Measurements from ENCODE around the gene OPRM1.

OPRM1 gene

DNA sequence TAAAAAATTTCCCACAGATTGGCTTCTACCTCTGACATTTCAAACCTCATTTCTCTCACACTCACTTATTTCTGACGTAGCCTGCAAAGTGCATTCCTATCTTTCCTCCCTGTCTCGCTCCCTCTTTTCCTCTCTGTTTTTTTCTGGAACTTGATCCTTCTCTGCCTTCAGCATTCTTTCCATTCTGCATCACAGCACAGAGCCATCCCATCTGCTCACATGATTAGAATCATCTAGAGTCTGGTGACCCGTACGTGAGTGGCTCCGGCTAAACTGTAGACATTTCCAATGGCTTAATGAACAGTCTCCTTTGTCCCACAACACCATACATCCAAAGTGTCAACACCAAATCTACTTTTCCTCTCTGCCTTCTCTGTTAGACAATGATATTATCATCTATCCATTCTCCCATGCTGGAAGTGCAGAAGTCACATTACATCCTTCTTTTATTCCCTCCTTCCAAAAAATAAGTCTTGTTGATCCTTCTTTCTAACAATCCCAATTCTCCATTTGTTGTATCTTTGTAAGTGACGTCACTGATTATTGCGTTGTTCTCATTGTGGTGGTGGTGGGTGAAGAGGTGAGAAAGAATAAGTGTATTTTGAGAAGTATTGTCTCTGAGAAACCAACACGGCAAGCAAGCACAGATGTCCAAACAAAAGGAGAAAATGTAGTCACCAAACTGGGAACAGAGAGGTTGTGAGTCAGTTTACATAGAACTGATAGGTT is 41.6 kb downstream of the OPRM1 start:
- H3K4me3 ChIP-seq (ENCODE audit: low read depth, low read length): no peak overlapping the region

DNA sequence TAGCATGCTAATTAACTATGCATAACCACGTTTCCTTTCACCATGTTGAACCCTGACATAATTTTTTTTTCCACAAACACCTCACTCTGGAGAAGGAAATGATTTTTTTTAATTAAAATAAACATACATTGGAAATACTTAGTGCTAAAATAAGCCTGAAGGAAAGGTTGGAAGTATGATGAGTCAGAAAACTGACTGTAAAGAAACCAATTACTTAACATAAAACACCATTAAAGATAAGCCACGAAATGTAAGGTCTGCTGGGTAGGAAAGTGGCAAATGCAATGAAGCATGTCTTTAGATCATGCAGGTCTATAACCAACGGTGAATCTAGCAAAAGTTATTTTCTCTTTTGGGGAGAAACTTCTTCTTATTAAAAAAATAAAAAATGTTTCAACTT is 47.5 kb downstream of the OPRM1 start:
- no peak overlapping the region for H3K4me3 ChIP-seq (ENCODE audit: low read depth, low read length)

DNA sequence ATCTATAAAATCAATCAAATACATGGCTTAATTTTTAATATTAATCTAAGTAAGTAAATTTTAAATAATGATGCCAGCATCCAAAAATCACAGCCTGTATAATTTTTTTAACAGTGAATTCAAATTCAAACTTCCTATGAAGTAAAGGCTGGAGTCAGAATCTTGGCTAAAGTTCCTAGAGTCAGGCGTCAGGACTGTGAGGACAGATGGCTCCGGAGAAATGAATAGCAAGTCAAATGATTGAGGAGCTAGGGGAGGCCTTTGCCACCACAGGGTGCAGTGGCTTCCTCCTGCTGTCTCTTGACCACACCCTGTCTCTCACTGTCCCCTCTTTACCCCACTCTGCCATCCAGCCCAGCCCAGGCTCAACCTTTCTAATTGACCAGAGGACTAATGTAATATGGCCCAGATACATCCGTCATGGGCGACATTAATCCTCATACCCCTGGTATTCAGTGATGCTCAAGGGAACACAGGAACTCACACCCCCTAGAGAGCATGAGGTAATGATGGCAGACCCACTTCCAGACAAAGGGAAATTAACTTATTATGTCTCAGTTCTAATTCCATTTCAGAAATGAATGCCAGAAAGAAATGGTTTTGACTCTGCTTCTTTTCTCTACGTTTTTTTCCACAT is 53.4 kb downstream of the OPRM1 start:
- no peak overlapping the region for H3K4me3 ChIP-seq (ENCODE audit: low read depth, low read length)

DNA sequence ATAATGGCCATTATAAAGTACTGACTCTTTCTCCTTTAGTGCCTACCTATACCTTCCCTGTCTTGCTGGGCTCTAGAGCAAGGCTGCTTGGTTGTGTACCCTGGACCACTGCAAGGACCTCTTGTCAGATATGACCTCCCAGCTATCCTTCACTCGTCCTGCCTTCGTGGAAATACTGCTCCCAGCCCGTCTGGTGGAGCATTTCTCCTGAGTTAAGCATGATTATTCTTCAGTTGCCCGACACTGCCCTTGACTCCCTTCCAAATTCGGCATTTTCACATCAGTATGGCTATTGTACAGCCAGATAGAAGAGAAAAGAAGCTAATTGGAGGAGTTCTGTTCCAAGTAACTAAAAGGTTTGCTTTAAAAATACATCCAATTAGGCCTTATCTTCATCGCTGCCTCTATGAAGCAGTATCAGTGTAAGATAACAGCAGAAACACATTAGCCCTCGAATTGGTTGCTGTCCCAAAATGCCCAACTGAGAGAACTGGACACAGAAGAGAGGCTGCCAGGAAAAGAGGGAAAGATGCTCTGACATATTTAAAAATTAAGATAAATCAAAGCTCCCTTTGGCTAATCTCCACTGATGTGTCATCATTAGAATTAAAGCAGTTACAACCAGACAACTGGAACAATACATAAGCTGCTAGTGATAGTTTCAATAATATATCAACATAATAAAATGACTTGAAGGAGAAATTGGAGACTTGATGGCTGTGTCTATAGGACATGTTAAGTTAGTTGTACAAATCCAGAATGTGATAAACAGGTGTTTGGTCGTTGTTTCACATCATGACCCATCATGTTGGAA is 54.4 kb downstream of the OPRM1 start:
- H3K4me3 ChIP-seq (ENCODE audit: low read depth, low read length): no peak overlapping the region

DNA sequence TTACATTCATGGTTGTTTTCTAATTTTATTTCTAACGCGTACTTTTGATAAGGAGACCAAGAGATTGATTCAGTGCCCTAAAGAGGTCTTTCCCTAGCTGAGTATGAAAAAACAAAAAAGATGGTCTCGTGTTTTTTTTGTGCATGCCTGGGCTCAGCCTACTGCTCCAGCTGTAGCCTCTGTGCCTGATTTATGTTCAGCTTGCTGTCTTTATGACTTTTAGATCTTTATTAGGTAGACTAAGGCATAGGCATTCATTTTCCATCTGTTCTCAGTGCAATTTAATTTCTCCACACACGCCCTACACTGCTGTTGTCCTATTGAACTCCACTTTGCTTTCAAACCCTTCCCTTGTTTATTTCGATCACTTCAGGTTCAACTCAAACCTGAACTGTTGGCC is 56.5 kb downstream of the OPRM1 start:
- H3K4me3 ChIP-seq (ENCODE audit: low read depth, low read length): no peak overlapping the region

DNA sequence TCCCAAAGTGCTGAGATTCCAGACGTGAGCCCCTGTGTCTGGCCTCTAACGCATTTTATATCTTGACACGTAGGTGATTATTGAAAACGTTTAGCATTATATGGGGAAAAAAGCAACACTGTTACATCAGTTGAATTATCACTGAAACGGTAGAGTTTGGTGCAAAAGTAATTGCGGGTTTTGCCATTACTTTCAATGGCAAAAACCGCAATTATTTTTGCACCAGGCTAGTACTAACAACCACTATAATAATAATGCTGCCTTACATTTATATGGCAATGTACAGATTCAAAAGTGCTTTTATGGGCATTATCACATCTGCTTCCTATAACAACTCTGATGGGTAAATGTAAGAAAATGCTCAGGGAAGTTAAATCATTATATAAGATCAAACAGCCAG is 57.3 kb downstream of the OPRM1 start:
- H3K4me3 ChIP-seq (ENCODE audit: low read depth, low read length): no peak overlapping the region

DNA sequence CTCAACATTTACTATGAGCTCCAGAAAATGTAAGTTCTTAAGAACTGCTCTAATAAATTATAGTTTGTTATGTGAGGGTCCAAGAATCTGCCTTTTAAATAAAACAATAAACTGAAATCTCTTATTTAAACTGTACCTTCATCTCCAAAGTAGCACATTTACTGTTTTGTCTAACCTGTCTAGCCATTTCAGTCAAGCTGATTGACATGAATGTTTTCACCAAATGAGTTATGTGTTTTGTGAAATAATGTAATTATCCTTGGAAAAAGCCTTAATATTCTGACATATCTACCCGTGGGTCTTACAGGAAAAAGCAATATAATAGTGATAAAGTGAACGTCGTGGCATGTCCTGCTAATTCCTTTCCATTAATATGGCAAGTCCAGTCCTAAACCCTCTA is 57.8 kb downstream of the OPRM1 start:
- H3K4me3 ChIP-seq (ENCODE audit: low read depth, low read length): no peak overlapping the region

DNA sequence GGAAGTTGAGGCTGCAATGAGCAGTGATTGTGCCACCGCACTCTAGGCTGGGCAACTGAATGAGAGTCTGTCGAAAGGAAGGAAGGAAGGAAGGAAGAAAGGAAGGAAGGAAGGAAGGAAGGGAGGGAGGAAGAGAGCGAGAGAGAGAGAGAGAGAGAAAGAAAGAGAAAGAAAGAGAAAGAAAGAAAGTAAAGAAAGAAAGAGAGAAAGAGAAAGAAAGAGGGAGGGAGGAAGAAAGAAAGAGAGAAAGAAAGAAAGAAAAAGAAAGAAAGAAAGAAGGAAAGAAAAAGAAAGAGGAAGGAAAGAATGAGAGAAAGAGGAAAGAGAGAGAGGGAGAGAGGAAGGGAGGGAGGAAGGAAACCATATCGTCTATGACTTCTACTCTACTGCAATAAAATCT is 60.2 kb downstream of the OPRM1 start:
- no peak overlapping the region for H3K4me3 ChIP-seq (ENCODE audit: low read depth, low read length)

DNA sequence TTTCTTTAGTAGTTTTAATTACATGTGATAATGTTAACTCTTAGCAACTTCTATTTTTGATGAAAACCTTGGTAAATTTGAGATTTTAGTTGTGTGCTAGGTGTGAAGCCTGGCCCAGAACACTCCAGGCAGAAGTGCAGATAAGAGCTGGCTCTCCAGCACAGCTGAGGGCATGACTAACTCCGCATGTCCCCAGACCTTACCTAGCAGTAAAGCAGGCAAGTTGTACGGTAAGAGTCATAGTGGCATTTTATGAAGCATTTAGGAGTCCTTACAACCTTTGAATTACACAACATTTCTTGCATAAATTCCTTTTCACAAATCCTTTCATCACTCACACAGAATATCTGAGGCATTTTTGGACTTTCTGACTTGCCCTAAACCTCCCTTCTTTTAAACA is 67.2 kb downstream of the OPRM1 start:
- no peak overlapping the region for H3K4me3 ChIP-seq (ENCODE audit: low read depth, low read length)

DNA sequence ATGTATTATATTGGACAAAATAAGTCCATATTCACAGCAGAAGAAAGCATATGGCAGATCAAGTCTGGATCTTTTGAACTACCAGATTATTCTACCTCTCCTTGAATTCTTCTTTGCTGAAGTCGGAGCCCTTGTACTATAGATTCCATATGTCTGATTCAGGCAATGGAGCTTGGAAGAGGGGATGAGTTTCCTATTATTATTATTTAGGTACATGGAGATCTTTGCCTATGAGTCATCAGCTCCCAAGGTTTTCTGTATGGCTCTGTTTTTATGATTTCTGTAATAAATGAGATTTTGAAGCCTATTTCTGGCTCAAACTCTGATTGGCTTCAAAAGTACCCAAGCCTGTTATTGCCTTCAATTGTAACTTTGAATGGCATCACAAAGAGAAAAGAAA is 72.0 kb downstream of the OPRM1 start:
- H3K4me3 ChIP-seq (ENCODE audit: low read depth, low read length): no peak overlapping the region

DNA sequence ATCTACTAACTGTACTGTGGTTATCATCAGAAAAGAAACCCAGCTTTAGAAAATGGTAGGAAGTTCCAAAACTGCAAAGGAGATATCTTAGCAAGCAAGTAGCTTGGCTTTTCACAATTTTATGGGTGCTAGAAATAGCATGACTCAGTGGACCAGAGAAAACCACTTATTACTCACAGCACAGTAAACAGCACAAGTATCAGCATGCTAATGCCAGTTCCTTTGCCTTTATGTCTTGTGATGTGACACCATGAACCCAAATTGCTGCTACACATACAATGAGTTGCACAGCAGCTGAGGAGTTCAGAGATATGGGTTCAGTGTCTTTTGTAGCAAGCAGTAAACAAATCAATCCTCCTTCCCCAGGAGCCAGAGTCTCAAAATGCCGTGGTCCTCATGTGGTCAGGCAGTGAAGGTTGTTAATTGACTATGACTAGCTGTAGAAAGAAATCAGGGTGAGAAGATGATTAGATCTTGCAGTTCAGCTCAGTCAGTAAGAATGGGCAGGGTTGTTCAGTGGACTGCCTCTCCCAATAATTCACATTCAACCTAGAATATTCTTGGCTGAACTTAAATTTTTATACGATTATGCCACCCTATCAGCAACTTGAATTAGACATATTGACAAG is 73.3 kb downstream of the OPRM1 start:
- H3K4me3 ChIP-seq (ENCODE audit: low read depth, low read length): no peak overlapping the region

DNA sequence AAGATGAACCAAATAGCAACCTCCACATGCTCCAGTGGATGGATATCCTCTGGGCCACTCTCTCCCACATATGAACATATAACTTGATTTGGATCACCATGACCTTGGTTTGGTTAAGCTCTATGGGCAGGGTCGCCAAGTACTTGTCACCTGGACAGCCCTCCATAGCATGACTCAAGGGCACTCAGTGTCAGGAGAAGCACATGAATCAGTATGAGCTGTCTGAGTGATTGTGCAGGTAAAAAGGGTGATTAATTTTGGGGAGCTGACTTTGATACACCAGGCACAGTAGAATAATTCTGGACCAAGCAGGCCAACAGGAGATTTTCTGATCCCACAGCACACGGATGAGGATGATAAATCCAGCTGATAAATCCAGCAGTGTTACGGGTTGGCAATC is 74.4 kb downstream of the OPRM1 start:
- no peak overlapping the region for H3K4me3 ChIP-seq (ENCODE audit: low read depth, low read length)

DNA sequence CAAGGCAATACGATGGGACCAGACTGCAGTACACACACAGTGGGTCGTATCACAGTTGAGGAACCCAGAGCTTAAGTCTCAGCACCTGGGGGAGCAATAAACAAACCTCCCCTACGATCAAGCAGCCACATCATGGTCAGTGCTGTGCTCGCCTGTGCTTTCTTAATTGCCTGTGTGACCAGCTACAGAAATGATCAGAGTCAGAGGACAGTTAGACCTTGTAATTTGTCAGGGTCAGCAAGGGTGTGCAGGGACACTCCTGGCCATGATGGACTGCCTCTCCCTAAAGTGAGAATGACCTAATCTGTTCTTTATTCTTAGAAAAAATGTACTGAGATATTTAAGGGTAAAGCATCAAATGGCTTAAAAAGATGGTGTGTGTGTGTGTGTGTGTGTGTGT is 78.4 kb downstream of the OPRM1 start:
- H3K4me3 ChIP-seq (ENCODE audit: low read depth, low read length): no peak overlapping the region

DNA sequence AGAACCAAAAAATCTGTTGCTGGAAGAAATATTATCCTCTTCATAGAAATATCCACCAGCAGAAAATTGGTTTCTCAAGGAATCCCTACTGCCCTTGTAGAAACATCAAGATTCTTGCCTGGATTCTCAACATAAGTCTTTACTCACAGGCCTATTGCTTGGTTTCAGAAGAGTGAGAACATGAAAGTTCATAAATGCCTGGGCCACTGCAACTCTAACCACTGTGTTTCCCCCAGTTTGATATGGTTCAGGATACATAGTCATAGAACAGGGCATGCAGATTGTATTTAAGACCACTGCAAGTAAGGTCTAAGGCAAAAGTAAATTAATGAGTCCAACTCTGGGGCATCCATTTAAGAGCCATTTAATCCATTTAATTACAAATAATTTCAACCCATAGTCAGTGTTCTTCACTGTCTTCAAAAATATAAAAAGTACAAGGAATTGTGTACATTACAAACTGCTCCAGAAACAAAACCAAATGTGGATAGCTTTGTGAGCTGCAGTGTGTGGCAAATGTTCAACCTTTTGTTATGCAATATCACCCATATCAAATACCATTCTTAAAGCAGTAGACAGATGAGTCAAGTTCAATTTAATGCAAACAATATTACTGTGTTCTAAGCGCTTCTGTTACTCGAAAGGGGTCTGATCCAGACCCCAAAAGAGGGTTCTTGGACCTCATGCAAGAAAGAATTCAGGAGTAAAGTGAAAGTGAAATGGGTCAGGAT is 83.3 kb downstream of the OPRM1 start:
- no peak overlapping the region for H3K4me3 ChIP-seq (ENCODE audit: low read depth, low read length)

DNA sequence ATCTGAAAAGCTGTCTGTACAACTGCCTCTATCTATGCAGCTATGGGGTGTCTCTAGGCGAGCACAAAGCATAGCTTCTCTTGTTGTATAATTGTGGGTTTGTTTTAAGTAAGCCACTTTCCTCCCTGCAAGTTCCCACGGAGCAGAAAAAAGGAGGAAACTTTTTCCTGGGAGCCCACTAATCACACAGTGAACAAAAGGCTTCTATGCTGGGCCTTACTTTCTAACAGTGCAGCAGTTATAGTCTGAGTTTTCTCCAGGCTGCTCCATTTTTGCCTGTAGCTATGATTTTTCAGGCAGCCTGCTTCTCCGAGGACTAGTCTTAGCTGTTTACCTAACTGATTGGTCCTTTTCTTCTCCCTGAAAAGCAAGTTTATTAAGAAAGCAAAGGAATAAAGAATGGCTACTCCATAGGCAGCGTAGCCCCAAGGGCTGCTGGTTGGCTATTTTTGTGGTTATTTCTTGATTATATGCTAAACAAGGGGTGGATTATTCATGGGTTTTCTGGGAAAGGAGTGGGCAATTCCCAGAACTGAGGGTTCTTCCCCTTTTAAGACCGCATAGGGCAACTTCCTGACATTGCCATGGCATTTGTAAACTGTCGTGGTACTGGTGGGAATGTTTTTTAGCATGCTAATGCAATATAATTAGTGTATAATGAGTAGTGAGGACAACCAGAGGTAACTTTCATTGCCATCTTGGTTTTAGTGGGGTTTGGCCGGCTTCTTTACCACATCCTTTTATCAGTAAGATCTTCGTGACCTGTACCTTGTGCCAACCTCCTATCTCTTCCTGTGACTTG is 84.3 kb downstream of the OPRM1 start:
- no peak overlapping the region for H3K4me3 ChIP-seq (ENCODE audit: low read depth, low read length)

DNA sequence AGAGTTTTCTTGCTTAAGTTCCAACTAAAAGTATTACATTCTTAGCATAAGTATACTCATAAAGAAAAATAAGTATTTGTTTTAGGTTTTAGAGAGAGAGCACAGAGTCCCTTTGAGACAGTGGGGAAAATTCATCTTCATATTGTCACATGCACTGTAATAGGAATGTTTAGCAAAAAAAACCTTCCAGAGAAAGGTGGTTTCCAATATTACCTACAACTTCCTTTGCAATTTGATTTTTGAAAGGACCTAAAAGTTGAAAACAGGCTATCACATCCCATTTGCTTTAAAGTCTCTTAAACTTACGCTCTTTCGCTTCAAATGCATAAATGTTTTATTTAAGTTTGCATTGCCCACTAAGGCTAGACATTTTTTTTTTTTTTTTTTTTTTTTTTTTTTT is 86.4 kb downstream of the OPRM1 start:
- H3K4me3 ChIP-seq (ENCODE audit: low read depth, low read length): no peak overlapping the region

DNA sequence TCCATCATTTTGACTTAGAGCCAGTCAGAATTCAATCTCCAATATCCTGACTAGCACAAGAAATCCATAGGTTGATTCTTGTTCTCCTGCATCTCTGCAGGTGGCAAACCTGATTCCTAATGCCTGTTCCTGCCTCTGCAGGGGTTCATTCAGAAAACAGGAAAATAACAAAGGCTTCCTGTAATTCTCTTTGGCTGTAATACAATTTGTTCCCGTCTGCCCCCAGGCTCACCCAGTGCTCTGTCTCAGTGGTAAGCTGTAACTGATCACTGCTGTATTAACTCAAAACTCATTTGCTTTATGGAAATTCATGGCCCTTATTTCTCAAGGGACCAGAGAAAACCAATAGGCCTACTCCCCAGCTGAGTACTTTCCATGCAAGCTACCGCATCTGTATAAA is 88.6 kb downstream of the OPRM1 start:
- no peak overlapping the region for H3K4me3 ChIP-seq (ENCODE audit: low read depth, low read length)

DNA sequence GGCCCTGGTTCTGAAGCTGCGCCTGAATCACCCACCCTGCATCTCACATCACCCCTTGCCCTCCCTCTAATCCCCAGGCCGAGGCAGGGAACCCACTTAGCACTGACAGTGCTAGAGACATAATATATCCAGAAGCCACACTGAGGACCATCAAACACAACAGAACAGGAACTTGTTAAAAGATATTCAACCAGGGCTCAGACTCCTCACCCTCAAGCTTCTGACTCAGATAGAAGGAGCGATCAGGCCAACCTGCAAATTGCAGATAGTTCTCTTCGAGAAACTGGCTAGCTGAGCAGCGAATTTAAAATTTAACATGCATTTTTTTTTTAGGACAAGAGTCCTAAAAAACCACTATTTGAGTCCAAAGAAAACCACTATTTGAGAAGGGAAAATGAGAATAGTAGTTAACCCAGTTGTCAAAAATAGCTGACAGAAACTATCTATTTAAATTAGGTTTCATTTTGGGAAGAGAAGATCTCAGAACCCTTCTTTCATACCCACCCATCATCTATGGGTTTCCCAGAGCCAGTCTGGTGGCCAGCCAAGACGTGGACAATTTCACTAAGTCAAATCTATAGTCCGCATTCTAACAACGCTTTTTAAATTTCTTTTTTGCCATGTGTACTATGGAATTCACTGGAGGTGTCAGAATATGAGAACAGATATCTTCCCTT is 95.6 kb downstream of the OPRM1 start:
- no peak overlapping the region for H3K4me3 ChIP-seq (ENCODE audit: low read depth, low read length)

DNA sequence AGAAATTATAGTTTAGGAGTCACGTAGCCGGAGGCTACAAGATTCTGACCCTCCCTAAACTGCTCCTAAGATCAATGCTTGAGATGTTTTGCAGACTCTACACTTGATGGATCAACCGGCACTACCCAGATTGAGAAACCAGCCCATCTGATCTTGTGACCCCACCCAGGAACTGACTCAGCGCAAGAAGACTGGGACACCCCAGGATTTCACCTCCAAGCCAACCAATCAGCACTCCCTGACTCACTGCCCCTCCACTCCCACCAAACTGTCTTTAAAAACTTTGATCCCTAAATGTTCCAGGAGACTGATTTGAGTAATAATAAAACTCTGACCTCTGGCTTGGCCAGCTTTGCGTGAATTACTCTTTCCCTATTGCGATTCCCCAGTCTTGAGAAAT is 99.8 kb downstream of the OPRM1 start:
- no peak overlapping the region for H3K4me3 ChIP-seq (ENCODE audit: low read depth, low read length)

DNA sequence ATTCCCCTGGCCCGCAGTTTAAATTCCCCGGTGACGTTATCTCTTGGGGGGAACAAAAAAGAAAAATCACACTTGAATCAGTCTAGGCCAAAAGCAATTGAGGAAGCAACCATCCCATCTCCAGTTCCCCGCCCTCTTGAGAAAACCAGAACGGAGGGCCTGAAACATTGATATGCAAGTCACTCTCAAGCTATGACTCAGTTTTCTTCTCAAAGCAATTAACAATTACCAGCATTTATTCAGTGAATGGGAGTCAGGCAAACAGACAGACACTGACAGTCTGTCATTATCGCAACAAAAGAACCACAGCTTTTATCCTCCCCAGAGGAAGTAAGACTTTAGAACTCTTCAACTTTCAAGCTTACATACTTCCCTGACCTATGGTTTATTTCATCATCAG is 100.9 kb downstream of the OPRM1 start:
- no peak overlapping the region for H3K4me3 ChIP-seq (ENCODE audit: low read depth, low read length)

Data from iPS-11a (cell line).